ENCODE measurements around the gene PRKACB.

- peak; percentile 63 for TF ChIP-seq EP300 (IDR thresholded peaks at IDR 0.05; ENCODE audit: borderline replicate concordance)
- 0 out of 2 replicates have a peak, but pooled peaks have one; percentile 35 for TF ChIP-seq FOXM1 (IDR thresholded peaks at IDR 0.05; ENCODE audit: borderline replicate concordance, low read depth)
- TF ChIP-seq RAD21 (IDR thresholded peaks at IDR 0.05; ENCODE audit: low read depth), result no peak
- TF ChIP-seq TCF12 (IDR thresholded peaks at IDR 0.05; ENCODE audit: low read depth), result peak; percentile 54
- no peak for TF ChIP-seq EGR1 (IDR thresholded peaks at IDR 0.05)
- TF ChIP-seq REST (IDR thresholded peaks at IDR 0.05; ENCODE audit: low read depth), result no peak
- no peak for TF ChIP-seq USF1 (IDR thresholded peaks at IDR 0.05)
- no peak for TF ChIP-seq YY1 (IDR thresholded peaks at IDR 0.05; ENCODE audit: low read depth)
- no peak for TF ChIP-seq TAF1 (IDR thresholded peaks at IDR 0.05; ENCODE audit: low read depth)
- TF ChIP-seq CEBPB (IDR thresholded peaks at IDR 0.05), result no peak
- no peak for TF ChIP-seq MAX (IDR thresholded peaks at IDR 0.05)
- no peak for TF ChIP-seq CREB1 (IDR thresholded peaks at IDR 0.05; ENCODE audit: low read depth)
- no peak for TF ChIP-seq ZBTB7A (IDR thresholded peaks at IDR 0.05; ENCODE audit: low read depth)
Measured at GRCh38 chr1:84253891-84254290, 109.8 kb downstream of the PRKACB start.

Data from Ishikawa (cell line).